NCI-H1105 treated with DMSO at 0.1 percent for 48 hours (cell line): ENCODE data around the gene EPM2A.
"Not testable (repeated sequence)": the region's sequence is repeated elsewhere in the genome, so short reads cannot be mapped to it uniquely, and the experiment has no call there.

ENCODE experiments used
- DNase-seq: peaks from one replicate; lab custom pipeline; 2025; lab: John Stamatoyannopoulos, UW

EPM2A gene

GRCh38 chr6:145729887-145730286, 5.4 kb downstream of the EPM2A start:
- no peak for DNase-seq

- DNase-seq = no peak
Measured at GRCh38 chr6:145728444-145729385, 6.6 kb downstream of the EPM2A start.

DNA sequence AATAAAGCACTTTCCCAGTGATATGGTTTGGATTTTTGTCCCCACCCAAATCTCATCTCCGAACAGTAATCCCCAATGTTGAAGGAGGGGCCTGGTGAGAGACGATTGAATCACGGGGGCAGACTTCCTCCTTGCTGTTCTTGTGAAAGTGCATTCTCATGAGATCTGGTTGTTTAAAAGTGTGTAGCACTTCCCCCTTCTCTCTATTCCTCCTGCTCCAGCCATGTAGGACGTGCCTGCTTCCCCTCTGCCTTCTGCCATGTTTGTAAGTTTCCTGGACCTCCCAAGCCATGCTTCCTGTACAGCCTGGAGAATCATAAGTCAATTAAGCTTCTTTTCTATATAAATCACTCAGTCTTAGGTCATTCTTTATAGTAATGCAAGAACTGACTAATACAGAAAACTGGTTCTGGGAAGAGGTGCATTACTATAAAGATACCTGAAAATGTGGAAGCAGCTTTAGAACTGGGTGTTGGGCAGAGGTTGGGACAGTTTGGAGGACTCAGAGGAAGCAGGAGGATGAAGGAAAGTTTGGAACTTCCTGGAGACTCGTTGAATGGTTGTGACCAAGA, 7.4 kb downstream of the EPM2A start:
- no peak for DNase-seq

GRCh38 chr6:145725570-145725969, 9.8 kb downstream of the EPM2A start:
- no peak for DNase-seq

DNA sequence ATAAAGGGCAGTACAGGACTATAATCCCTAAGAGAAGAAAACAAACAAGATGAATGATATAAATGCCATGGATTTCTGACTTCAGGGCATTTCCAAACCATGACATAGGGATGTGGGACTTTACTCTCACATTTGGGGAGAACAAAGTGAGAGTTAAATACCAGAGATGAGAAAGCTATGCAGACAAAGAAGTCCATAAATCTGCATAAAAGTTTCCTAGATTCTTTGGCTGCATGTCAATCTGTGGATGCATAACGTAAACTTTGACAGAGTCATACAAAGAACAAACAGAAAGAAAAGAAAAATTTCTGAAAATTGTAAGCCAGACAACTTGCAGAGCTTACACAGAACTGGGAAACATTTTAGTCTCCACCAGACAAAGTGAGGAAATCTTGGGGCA, 11.7 kb downstream of the EPM2A start:
- DNase-seq = no peak

- DNase-seq = no peak
Measured at GRCh38 chr6:145722190-145722589, 13.1 kb downstream of the EPM2A start.

DNA sequence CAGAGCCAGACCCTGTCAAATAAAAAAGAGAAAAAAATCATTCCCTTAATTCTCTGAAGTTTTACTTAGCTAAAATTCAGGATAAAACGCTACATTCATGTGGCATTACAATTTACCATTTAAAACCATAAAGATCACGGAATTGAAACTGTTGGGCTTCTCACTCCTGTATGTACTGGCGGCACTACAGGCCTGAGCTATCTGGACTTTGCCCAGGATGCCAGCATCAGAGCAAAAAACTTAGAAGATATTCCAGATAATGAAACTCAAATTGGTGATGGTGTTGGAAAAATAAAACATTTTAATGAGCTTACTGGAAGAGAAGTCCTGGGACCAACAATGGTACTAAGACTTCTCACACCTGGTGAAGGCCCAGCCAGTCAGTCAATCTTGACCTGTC, 14.2 kb downstream of the EPM2A start:
- no peak for DNase-seq

- DNase-seq = no peak
Measured at GRCh38 chr6:145715426-145715825, 19.9 kb downstream of the EPM2A start.

DNA sequence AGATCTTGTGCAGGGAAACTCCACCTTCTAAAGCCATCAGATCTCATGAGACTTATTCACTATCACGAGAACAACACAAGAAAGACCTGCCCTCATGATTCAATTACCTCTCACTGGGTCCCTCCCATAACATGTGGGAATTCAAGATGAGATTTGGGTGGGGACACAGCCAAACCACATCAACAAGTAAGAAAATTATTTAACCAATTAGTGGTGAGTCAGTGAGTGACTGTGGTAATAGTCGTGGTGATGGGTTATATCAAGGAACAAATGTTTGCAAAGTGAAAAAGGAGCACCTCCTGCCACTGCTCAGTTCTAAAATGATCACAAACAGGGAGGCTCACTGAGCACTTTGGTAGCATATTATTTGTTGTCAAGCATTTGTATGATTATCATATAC, 20.6 kb downstream of the EPM2A start:
- DNase-seq = no peak

GRCh38 chr6:145713773-145714172, 21.5 kb downstream of the EPM2A start:
- no peak for DNase-seq

GRCh38 chr6:145711372-145711771, 23.9 kb downstream of the EPM2A start:
- DNase-seq = no peak

GRCh38 chr6:145707397-145707796, 27.9 kb downstream of the EPM2A start:
- DNase-seq = no peak

GRCh38 chr6:145705561-145705960, 29.8 kb downstream of the EPM2A start:
- no peak for DNase-seq

GRCh38 chr6:145704143-145704781, 31.1 kb downstream of the EPM2A start:
- DNase-seq = peak; percentile 24

- no peak for DNase-seq
Measured at GRCh38 chr6:145699462-145699861, 35.9 kb downstream of the EPM2A start.

GRCh38 chr6:145697401-145697800, 37.9 kb downstream of the EPM2A start:
- not testable (repeated sequence) for DNase-seq

DNA sequence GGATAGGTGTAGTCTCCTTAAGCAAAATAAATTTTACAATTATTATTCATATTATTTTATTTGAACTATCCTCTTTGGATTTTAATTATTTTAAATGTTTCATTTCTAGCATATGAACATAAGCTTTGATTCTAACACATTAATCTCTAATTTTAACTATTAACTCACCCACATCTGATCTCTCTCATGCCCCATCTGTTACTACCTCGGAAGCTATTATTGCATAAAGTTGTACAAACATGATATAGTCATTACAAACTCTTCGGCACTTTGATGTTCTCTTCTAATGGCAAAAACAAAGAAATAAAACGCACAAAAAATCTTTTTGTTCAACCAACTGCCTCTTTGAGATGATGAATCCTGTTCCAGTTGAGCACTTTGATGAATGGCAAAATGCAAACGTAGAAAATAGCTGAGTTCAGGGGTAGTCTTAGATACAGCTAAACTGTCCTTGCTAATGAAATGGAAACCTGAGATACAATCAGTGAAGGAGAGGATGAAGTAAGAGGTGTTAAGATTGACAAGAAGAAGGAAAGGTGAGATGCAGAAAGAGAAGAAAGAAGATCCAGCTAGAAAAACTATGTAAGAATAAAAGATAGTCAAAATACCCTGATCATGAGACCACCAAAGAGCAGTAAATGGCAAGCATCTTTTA, 41.1 kb downstream of the EPM2A start:
- no peak for DNase-seq

- no peak for DNase-seq
Measured at GRCh38 chr6:145690969-145691368, 44.4 kb downstream of the EPM2A start.

DNA sequence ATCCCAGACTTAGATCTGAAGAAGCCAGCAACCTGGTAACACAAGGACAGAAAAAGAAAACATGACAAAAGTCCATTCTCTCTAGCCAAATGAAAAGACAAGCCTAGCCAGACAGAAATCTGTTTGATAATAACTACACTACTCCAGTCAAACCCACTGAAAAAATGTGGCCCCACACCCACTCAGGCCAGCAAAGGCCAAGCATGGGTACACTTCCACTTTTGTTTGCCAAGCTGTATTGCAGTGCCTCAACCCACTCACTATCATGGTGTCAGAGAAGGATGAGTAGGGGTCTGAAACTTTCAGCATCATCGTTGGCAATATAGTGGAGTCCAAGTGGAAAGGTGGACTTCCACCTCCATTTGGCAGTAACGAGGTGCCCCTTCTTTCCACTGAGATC, 45.8 kb downstream of the EPM2A start:
- DNase-seq = no peak

DNA sequence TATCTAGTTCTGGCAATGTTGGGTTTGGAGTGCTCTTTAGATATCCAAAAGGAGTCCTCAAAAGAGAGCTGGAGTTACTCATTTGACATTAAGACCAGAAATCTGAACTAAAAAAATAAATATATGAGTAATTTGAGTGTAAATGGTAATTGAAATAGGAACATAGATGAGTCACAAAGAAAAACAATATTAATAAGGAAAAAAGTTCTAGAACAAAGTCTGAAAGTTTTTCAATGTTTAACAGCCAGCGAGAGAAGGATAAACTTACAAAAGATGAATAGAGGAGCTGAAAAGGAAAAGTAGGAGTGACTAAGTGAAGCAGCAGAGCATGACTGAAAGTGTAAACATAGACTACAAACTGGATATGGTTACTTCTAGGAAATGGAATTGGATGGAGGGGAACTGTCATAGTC, 46.8 kb downstream of the EPM2A start:
- DNase-seq = no peak

GRCh38 chr6:145685932-145686331, 49.4 kb downstream of the EPM2A start:
- no peak for DNase-seq

GRCh38 chr6:145681965-145682364, 53.4 kb downstream of the EPM2A start:
- no peak for DNase-seq

DNA sequence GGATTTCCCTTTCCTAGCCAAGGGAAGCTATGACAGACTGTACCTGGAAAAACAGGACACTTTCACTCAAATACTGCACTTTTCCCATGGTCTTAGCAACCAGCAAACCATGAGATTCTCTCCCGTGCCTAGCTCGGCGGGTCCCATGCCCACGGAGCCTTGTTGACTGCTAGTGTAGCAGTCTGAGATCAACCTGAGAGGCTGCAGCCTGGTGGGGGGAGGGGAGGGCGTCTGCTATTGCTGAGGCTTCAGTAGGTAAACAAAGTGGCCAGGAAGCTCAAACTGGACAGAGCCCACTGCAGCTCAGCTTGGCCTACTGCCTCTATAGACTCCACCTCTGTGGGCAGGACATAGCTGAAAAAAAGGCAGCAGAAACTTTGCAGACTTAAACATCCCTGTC, 61.8 kb downstream of the EPM2A start:
- DNase-seq = no peak
